Posterior vena cava (tissue), 2 donors: ENCODE results near the gene ARHGAP22. TPM values are rescaled to one million over a fixed set of nuclear protein-coding genes. Genes with fewer than 3 reads are reported as not detected.

Experiments used
- DNase-seq: peaks from one replicate; pipeline ENCODE4 v3.0.0-alpha.2; 2020; ENCODE audit warnings: low spot score
- intact Hi-C, 2 donors: fragments of 100-400 bp; cut with DNase I; formaldehyde crosslinking; loops; one replicate each; pipeline versions ENCODE4 v1.14.1 to v1.14.2; 2022 to 2023
- total RNA-seq, 2 donors: library from RNA; stranded (reverse); fragmentation: NEBNext Ultra II Directional; extraction: Animal tissue kit (Norgen Biotek cat#: 25700); gene quantifications; one replicate each; pipeline ENCODE4 v1.2.1, GENCODE V29; 2021
- donor health status: DM: yes; HTN: yes; CAD: no.
- donor health status: DM: yes; HTN: yes; CAD: no.

Gene ARHGAP22
- total RNA-seq, 2 donors from 2014 or later: 9.8 to 13.4 TPM

GRCh38 chr10:48523820-48524758, 80.8 kb downstream of the ARHGAP22 start:
- DNase-seq: no peak
- intact Hi-C loops: no loop called here

GRCh38 chr10:48523212-48523819, 81.6 kb downstream of the ARHGAP22 start:
- intact Hi-C loops: no loop called here
- peak; percentile 94 for DNase-seq

- intact Hi-C loops: no loop called here
- DNase-seq: no peak
Observed at GRCh38 chr10:48522011-48522765, 82.7 kb downstream of the ARHGAP22 start.

GRCh38 chr10:48520594-48520993, 84.3 kb downstream of the ARHGAP22 start:
- intact Hi-C loops: no loop called here
- DNase-seq: no peak

- intact Hi-C loops: no loop called here
- DNase-seq: no peak
Observed at GRCh38 chr10:48520184-48520506, 84.7 kb downstream of the ARHGAP22 start.

- intact Hi-C loops: no loop called here
- DNase-seq: no peak
Observed at GRCh38 chr10:48519481-48520183, 85.2 kb downstream of the ARHGAP22 start.

GRCh38 chr10:48518986-48519385, 85.9 kb downstream of the ARHGAP22 start:
- no peak for DNase-seq
- intact Hi-C loops: no loop called here

- no peak for DNase-seq
- intact Hi-C loops: no loop called here
Observed at GRCh38 chr10:48517911-48518811, 86.7 kb downstream of the ARHGAP22 start.

GRCh38 chr10:48517482-48517881, 87.4 kb downstream of the ARHGAP22 start:
- DNase-seq: no peak
- intact Hi-C loops: no loop called here

GRCh38 chr10:48516911-48517310, 88.0 kb downstream of the ARHGAP22 start:
- intact Hi-C loops: no loop called here
- no peak for DNase-seq

- no peak for DNase-seq
Observed at GRCh38 chr10:48514916-48515315, 90.0 kb downstream of the ARHGAP22 start.

GRCh38 chr10:48514255-48514654, 90.6 kb downstream of the ARHGAP22 start:
- DNase-seq: no peak
- intact Hi-C loops: no loop called here

More at GRCh38 chr10:48514916-48515315, 90.0 kb downstream of the ARHGAP22 start:
- intact Hi-C loops: no loop called here

- intact Hi-C loops: no loop called here
- no peak for DNase-seq
Observed at GRCh38 chr10:48512861-48513260, 92.0 kb downstream of the ARHGAP22 start.

- DNase-seq: no peak
- intact Hi-C loops: no loop called here
Observed at GRCh38 chr10:48511875-48512231, 93.0 kb downstream of the ARHGAP22 start.

- intact Hi-C loops: no loop called here
- no peak for DNase-seq
Observed at GRCh38 chr10:48511066-48511874, 93.6 kb downstream of the ARHGAP22 start.

- DNase-seq: no peak
- intact Hi-C loops: no loop called here
Observed at GRCh38 chr10:48509974-48510692, 94.7 kb downstream of the ARHGAP22 start.
